ENCODE results near the gene GIMAP1.
A peak's percentile ranks its signal among the peaks of the same experiment; 100 is the strongest.

GRCh38 chr7:150753826-150754603, 37.6 kb downstream of the GIMAP1 start:
- no peak for TF ChIP-seq EZH2 (IDR thresholded peaks at IDR 0.05; ENCODE audit: low read length)
- TF ChIP-seq CTCF (optimal IDR thresholded peaks at IDR 0.05 in 1 of 3, IDR thresholded peaks at IDR 0.05 in 1 of 3, conservative IDR thresholded peaks at IDR 0.05 in 1 of 3; ENCODE audit: extremely low read depth in 1 of 3, insufficient read depth in 2 of 3, low read length in 3 of 3): peak in 1 of 3 experiments; percentile 19

All from keratinocyte (primary cell).